ENCODE data around the gene EML1. TPM values are rescaled to one million over a fixed set of nuclear protein-coding genes. Genes with fewer than 3 reads are reported as not detected.

The EML1 gene
- total RNA-seq, 2 donors from 2014 or later: 55.1 to 66.5 TPM

DNA sequence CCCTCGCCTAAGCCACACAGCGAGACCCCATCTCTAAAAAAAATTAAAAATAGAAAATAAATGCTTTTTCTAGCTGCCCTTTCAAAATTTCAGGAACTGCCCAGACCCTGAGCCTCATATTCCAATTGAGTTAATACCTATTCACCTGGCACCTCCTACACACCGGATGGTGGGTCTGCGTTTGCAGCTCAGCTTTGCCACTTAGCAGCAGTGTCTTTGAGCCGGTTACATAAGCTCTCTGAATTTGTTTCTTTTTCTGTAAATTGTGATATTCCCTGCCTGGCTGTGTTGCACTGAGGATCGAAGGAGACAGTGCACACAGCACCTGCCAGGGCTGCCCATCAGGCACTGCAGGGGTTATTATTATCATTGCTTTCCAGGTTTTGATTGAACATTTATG, 125.6 kb downstream of the EML1 start:
- H3K27me3 ChIP-seq (replicated peaks; ENCODE audit: insufficient read depth): no peaks in the 10 kb centered on the region
- H3K9me3 ChIP-seq: no peaks in the 10 kb centered on the region
- peaks cover 21% of the 10 kb centered on the region for H3K36me3 ChIP-seq
- DNase-seq (ENCODE audit: low spot score): no peak
- H3K4me1 ChIP-seq (ENCODE audit: control insufficient read depth in 1 of 2, low read depth in 2 of 2): no peaks in the 10 kb centered on the region
- H3K27ac ChIP-seq: no peak overlapping the region
- TF ChIP-seq CTCF (IDR thresholded peaks at IDR 0.05): no peak
- no peak for ATAC-seq (ENCODE audit: insufficient number of reproducible peaks, low FRiP score, low read depth)
- no peak overlapping the region for H3K4me3 ChIP-seq

DNA sequence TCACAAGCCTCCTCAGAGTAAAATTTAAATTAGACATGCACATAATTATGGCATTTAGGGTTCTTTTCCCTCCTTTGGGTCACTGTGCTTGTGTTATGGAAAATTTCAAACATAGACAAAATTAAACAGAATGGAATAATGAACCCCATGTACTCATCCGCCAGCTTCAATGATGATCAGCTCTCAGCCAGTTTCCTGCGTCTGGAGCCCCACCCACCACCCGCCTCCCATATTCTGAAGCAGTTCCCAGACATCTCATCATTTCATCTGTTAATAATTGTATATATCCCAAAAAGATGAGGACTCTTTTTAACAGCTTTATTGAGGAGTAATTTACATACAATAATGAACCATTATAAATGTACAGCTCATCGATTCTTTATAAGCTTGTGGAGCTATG, 128.2 kb downstream of the EML1 start:
- H3K4me3 ChIP-seq: no peak overlapping the region
- H3K27me3 ChIP-seq (replicated peaks; ENCODE audit: insufficient read depth): no peaks in the 10 kb centered on the region
- TF ChIP-seq CTCF (IDR thresholded peaks at IDR 0.05): no peak
- peaks cover 15% of the 10 kb centered on the region for H3K36me3 ChIP-seq
- no peak for DNase-seq (ENCODE audit: low spot score)
- no peaks in the 10 kb centered on the region for H3K4me1 ChIP-seq (ENCODE audit: control insufficient read depth in 1 of 2, low read depth in 2 of 2)
- ATAC-seq (ENCODE audit: insufficient number of reproducible peaks, low FRiP score, low read depth): no peak
- no peak overlapping the region for H3K27ac ChIP-seq
- H3K9me3 ChIP-seq: no peaks in the 10 kb centered on the region

- peaks cover 8% of the 10 kb centered on the region for H3K36me3 ChIP-seq
- no peak for TF ChIP-seq CTCF (IDR thresholded peaks at IDR 0.05)
Measured at GRCh38 chr14:99924379-99924778, 131.2 kb downstream of the EML1 start.

GRCh38 chr14:99925471-99925870, 132.3 kb downstream of the EML1 start:
- DNase-seq (ENCODE audit: low spot score) (no peak), ATAC-seq (ENCODE audit: insufficient number of reproducible peaks, low FRiP score, low read depth) (no peak)
- Histone ChIP-seq H3K4me1 (ENCODE audit: control insufficient read depth in 1 of 2, low read depth in 2 of 2) (no peaks in the 10 kb centered on the region), H3K4me3 (no peak overlapping the region), H3K27ac (no peak overlapping the region), H3K27me3 (replicated peaks; ENCODE audit: insufficient read depth) (no peaks in the 10 kb centered on the region), H3K9me3 (no peaks in the 10 kb centered on the region), H3K36me3 (peaks cover 4% of the 10 kb centered on the region)
- TF ChIP-seq CTCF (IDR thresholded peaks at IDR 0.05): no peak

More at GRCh38 chr14:99924379-99924778, 131.2 kb downstream of the EML1 start:
- ATAC-seq (ENCODE audit: insufficient number of reproducible peaks, low FRiP score, low read depth) (no peak), DNase-seq (ENCODE audit: low spot score) (no peak)
- H3K27ac ChIP-seq: no peak overlapping the region
- no peak overlapping the region for H3K4me3 ChIP-seq
- no peaks in the 10 kb centered on the region for H3K27me3 ChIP-seq (replicated peaks; ENCODE audit: insufficient read depth)
- H3K4me1 ChIP-seq (ENCODE audit: control insufficient read depth in 1 of 2, low read depth in 2 of 2): no peaks in the 10 kb centered on the region
- H3K9me3 ChIP-seq: no peaks in the 10 kb centered on the region

- H3K36me3 ChIP-seq: no peaks in the 10 kb centered on the region
Measured at GRCh38 chr14:99928963-99929362, 135.8 kb downstream of the EML1 start.

More at GRCh38 chr14:99928963-99929362, 135.8 kb downstream of the EML1 start:
- no peaks in the 10 kb centered on the region for H3K4me1 ChIP-seq (ENCODE audit: control insufficient read depth in 1 of 2, low read depth in 2 of 2)
- H3K4me3 ChIP-seq: no peak overlapping the region
- DNase-seq (ENCODE audit: low spot score): no peak
- TF ChIP-seq CTCF (IDR thresholded peaks at IDR 0.05): no peak
- ATAC-seq (ENCODE audit: insufficient number of reproducible peaks, low FRiP score, low read depth): no peak
- H3K27me3 ChIP-seq (replicated peaks; ENCODE audit: insufficient read depth): no peaks in the 10 kb centered on the region
- H3K9me3 ChIP-seq: no peaks in the 10 kb centered on the region
- H3K27ac ChIP-seq: no peak overlapping the region

Measured in thoracic aorta (tissue), 2 donors.